ENCODE results near the gene MED15. TPM values are rescaled to one million over a fixed set of nuclear protein-coding genes. Genes with fewer than 3 reads are reported as not detected.
"Not testable (repeated sequence)": the region's sequence is repeated elsewhere in the genome, so short reads cannot be mapped to it uniquely, and the experiment has no call there.

Gene MED15
- total RNA-seq, 1 experiment from 2014 or later: 19.0 TPM

DNA sequence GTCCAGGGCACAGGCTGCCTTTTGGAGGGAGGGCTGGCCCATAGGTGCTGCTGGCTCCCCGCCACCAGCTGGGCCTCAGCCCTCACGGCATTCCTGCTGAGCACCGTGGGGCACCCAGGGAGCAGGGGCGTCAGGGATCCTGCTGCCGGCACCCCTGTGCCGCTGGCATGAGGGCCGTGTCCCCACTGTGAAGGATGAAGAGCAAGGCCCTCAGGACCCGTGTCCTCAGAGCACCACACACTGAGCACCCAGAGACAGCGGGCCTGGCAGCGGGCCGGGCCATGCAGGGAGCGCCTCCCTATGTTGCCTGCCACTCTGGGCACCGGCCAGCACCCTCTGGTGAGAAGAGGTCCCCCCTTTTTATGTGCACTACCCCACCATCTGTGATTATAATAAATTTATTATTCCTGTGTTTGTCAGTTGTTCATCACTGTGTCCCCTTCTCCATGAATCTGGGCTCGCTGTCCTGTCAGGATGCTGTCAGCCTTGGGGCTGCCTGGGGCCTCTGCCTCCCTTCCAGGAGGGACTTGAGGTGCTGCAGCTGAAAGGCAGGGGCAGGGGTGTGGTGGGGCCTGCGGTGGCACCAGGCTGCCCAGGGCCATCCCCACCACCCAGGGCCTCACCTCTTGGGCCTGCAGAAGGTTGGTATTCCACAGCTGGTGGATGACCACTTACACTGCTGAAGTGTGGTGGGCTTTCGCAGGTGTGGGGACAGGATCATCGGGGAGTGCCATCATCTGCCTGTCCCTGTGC lies 80.0 kb downstream of the MED15 start:
- in situ Hi-C loops (cut with HindIII; ENCODE audit: low sequenced_read_pairs): no loop called here
- no peak for DNase-seq (ENCODE audit: low spot score)

DNA sequence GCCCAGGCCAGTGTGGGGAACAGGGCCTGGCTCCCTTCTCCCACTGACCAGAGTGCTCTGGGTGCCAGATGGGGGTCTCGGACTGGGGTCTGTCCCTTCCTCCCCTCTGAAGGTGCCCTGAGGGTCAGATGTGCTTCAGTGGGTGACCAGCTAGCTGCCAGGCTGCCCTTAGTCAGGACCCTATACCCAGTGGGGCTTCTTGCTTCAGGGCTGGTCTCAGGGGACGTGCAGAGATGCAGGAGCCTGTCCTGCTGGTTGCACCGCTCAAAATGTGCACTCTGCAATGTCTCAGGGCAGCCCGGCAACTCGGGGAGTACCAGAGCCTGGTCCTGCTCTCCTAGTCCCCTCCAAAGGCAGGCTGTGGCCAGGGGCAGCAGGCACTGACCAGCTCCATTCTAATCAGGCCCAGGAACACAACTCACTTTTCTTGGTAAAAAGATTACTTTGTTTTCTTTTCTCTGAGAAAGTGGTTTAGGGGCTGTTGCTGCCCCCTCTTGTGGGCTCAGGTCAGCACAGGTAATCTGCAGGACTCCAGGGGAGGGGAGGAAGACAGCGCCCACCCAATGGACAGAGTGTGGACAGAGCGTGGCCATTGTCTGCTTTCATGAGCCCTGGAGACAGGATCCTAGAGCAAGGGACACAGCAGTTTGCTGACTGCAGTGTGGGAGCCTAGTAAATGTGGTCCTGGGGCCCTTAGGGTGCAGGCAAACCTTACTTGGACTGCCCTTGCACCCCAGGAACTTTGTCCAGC lies 80.9 kb downstream of the MED15 start:
- DNase-seq (ENCODE audit: low spot score): no peak
- in situ Hi-C loops (cut with HindIII; ENCODE audit: low sequenced_read_pairs): no loop called here

DNA sequence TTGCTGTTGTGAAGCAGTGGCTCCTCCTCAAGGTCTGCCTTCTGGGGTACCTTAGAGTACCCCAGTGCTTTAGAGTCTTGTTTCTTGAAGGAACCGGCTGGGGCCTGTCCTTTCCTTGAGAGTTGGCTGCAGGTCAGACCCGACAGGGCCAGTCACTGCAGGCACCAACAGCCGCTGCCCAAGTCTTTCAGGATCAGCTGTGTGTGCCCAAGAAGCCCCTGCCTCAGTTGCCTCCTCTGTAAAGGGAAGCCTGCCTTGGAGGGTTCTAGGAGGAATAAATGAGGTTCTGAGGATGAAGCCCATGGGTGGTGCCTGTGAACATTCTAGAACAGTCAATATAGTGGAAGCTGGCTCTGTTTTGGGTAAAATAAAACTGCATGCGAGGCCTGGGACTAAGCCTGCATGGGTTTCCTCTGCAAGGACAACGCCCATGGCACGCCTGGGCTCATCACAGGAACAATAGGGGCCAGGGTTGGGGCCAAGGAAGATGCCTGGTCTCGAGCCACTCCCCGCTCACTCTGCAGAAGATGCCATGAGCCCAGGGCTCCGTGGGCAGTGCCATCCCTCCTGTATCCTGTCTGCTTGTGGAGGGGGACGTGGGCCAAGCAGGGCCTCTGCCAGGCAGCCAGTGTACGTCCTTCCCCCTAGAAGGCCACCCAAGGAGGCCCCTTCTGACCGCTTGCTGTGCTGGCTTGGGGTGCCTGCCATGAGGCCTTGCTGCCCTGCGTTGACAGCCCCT lies 81.6 kb downstream of the MED15 start:
- DNase-seq (ENCODE audit: low spot score): no peak
- in situ Hi-C loops (cut with HindIII; ENCODE audit: low sequenced_read_pairs): no loop called here

DNA sequence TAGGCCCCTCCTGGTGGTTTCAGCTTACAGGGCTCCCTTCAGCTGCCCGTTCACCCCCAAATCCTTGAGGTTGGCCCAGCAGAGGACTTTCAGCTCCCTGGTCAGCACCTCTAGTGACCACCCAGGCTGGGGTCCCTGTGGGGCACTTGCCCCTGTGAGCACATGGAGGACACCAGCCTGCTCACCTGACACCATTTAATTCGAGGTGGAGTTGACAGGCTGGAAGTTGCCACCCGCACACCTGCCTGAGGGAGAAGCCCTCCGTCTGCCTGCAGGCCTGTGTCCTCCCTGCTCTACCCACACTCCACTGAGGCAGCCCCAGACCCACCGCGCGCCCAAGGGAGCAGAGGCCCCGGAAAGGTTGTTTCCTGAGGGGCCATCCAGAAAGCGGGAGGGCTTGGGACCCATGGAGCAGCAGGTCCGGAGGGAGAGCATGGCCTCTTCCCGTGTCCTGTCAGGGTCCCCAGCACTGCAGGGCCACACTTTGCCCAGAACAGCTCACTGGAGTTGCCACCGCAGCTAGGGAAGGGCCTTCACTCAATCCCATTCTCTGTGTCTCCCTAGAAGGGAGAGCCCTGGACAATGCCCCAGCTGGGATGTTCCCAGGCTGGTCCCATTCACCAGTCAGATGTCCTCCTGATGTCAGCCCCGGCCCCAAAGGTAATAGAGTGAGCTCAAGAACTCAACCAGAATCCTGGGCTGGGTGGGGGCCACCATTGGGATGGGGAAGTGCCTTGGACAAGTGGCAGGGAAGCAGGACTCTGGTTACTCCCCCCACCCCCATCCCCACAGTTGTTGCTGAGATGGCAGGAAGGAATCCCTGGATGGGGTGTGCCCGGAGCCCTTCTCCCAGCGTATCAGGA lies 82.4 kb downstream of the MED15 start:
- in situ Hi-C loops (cut with HindIII; ENCODE audit: low sequenced_read_pairs): no loop called here
- no peak for DNase-seq (ENCODE audit: low spot score)

DNA sequence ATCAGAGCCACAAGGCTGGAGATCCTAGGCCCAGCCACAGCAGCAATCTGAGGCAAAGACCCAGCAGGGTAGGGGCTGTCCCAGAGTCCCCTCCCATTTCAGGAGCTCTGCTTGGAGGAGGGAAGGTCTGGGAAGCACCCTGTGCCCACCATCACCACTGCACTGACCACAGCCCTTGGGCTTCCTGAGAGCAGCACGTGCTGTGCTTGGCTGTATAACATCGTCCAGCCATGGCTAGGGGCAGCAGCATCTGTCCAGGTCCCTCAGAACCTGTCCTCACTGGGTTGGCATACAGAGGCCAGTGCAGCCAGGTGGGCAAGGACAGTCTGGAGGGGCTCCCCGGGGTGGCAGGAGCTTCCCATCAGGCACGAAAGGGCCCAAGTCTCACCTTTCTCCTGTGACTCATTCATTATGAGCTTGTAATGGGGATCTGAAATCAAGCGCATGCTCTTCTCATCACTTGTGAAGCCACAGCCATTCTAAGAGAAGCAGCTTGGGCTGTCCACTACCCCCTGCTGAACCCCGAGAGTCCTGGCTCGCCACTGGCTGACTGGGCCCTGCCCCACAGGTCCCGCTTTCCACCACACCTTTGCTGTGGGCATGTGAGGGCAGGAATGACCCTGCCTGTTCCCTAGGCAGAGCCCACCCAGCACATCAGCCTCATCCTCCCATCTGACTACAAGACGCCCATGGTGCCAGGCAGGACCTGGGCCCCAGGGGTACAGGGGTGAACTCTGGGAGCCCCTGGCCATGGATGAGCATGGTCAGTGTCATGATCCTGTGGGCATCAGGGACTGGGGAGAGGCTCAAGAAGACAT lies 83.3 kb downstream of the MED15 start:
- DNase-seq (ENCODE audit: low spot score): no peak
- in situ Hi-C loops (cut with HindIII; ENCODE audit: low sequenced_read_pairs): no loop called here

DNA sequence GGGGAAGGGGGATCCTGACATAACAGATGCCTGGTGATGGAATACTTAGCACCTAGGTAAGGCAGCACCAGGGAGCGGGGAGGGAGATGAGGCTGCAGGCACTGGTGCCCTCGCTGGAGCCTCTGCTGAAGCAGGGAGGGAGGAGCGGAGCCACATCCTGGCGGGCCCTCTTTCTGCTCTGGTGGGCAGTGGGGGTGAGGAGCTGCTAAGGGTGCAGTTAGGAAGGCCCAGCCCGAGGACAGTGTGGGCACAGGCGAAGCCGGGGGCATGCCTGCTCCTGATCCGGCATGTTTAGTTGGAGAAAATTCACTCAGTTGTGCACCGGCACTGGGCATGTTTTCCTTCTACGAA lies 83.9 kb downstream of the MED15 start:
- in situ Hi-C loops (cut with HindIII; ENCODE audit: low sequenced_read_pairs): no loop called here
- DNase-seq (ENCODE audit: low spot score): no peak

DNA sequence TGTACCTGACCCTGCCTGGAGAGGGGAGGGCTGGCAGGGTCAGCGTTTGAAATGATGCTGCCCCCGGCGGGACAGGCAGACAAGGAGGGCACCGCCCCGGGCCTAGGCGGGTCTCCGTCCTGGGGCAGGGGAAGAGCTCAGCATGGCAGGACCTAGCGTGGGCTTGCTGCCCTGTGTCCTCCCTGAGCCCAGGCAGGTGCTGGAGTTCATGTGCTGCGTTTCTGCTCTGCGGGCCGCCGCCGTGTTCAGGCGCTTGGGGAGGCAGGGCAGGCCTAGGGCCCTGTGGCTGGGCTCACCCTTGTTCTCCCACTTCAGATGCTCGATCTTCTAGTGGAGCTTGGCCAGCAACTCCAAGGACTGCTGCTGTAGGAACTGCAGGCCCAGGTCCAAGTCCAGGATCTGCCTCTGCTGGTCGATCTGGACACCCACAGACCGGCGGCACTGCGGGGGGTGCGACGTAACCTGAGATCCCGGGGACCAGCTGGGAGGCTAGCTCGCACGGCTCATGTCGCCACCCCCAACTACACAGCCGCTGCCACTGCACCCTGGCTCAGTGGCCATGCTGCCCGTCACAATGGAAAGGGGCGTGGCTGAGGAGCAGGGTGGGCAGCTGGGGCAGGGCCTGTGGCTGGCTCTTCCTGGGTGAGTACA lies 84.4 kb downstream of the MED15 start:
- in situ Hi-C loops (cut with HindIII; ENCODE audit: low sequenced_read_pairs): no loop called here
- DNase-seq (ENCODE audit: low spot score): no peak

DNA sequence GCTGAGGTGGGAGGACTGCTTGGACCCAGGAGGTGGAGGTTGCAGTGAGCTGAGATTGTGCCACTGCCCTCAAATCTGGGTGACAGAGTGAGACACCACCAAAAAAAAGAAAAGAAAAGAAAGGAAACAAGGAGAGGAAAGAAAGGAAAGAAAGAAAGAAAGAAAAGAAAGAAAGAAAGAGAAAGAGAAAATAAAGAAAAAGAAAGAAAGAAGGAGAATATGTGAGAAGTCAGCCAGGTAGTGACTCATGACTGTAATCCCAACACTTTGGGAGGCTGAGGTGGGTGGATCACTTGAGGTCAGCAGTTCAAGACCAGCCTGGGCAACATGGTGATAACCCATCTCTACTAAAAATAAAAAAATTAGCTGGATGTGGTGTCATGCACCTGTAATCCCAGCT lies 86.6 kb downstream of the MED15 start:
- DNase-seq (ENCODE audit: low spot score); in situ Hi-C loops (cut with HindIII; ENCODE audit: low sequenced_read_pairs): not testable (repeated sequence)

DNA sequence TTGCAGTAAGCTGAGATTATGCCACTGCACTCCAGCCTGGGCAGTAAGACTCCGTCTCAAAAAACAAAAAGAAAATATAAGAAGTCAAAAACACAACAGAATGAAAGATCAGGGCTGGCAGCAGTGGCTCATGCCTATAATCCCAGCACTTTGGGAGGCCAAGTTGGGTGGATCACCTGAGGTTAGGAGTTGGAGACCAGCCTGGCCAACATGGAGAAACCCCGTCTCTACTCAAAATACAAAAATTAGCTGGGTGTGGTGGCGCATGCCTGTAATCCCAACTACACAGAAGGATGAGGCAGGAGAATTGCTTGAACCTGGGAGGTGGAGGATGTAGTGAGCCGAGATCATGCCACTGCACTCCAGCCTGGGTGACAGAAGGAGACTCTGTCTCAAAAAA lies 87.1 kb downstream of the MED15 start:
- in situ Hi-C loops (cut with HindIII; ENCODE audit: low sequenced_read_pairs); DNase-seq (ENCODE audit: low spot score): not testable (repeated sequence)

DNA sequence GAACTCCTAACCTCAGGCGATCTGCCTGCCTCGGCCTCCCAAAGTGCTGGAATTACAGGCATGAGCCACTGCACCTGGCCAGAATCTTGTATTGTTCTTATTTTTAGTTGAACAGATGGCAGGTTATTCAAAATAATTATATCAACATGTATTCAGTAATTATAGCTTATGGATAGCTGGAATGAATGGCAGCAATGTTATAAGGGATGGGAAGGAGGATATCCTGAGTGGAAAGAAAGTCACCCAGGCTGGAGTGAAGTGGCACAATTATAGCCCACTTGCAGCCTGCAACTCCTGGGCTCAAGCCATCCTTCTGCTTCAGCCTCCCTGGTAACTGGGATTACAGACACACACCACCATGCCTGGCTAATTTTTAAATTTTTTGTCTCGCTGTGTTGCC lies 88.1 kb downstream of the MED15 start:
- no peak for DNase-seq (ENCODE audit: low spot score)
- in situ Hi-C loops (cut with HindIII; ENCODE audit: low sequenced_read_pairs): no loop called here

DNA sequence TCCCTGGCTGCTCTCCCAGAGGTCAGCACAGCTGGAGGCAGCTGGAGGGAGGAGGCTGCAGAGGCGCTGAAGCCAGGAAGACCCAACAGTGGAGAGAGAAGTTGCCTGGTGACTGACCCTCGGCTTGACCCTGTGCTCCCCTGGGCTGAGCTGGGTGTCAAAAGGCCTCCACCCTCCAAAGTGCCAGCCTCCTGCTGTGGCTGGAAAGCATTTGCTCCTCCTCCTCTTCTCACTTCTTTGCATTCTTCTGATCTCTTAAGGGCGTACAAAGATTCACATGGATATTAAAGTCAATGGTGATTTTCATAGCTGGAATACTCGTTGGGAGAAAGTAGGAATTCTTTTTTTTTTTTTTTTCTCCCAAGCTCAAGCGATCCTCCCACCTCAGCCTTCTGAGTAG lies 91.7 kb downstream of the MED15 start:
- DNase-seq (ENCODE audit: low spot score): no peak
- in situ Hi-C loops (cut with HindIII; ENCODE audit: low sequenced_read_pairs): no loop called here

DNA sequence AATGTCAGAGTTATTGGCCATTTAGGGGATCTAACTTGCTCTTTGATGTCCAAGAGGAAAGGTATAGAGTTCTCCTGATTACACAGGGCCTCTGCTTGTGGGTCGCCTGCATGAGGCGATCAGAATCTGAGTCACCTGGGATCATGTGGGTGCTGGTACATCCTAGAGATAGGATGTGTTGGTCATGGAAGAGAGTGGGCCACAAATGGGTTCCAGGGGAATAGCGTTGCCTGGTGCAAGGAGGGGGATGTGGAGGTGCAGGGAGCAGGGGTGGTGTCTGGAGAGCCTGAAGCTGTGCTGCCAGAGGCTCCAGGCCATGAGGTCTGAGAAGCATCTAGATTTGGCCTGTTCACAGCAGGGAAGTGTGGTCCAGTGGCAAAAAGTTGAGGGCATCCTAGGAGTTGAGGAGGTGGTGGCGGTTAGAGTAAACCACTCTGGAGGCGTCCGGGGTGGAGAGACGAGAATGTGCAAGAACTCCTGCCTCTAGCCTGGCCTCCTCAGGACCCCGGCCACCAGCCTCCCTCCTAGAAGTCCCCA lies 92.8 kb downstream of the MED15 start:
- no peak for DNase-seq (ENCODE audit: low spot score)
- in situ Hi-C loops (cut with HindIII; ENCODE audit: low sequenced_read_pairs): no loop called here

DNA sequence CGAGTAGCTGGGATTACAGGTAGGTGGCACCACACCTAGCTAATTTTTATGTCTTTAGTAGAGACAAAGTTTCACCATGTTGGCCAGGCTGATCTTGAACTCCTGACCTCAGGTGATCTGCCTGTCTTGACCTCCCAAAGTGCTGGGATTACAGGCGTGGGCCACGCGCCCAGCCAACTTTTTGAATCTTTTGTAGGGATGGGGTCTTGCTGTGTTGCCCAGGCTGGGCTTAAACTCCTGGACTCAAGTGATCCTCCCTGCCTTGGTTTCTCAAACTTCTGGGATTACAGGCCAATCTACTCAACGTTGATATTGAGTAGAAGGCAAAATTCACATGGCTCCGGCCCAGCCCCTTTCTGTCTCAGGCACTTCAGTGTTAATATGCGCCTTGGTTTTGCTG lies 93.9 kb downstream of the MED15 start:
- in situ Hi-C loops (cut with HindIII; ENCODE audit: low sequenced_read_pairs): no loop called here

DNA sequence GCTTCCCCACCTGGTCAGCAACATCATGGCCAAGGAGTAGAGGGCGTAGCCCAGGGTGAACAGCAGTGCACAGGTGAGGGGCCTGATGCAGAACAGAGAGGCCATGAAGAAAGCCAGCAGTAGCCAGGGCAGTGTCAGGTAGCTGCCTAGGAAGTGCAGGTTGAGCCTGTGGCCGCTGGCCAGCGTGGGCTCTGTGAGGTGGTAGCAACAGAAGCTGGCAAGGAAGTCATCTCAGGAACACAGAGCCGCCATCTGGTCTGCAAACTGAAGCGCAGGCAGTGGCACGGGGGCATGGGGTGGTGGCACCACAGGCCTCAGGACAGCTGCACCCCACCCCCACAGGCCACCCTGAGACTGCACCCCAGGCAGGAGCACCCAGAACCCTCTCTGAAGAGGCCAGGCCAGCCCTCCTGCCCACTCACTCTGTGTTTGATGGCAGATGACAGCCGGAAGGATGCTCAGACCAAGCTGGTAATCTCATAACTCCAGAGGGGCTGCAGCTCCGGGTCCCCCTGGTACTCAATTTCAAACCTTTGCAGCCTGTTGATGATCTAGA lies 95.3 kb downstream of the MED15 start:
- in situ Hi-C loops (cut with HindIII; ENCODE audit: low sequenced_read_pairs): no loop called here
- DNase-seq (ENCODE audit: low spot score): peak; percentile 86

More for the DNA sequence above, 93.9 kb downstream of the MED15 start:
- DNase-seq (ENCODE audit: low spot score): no peak

DNA sequence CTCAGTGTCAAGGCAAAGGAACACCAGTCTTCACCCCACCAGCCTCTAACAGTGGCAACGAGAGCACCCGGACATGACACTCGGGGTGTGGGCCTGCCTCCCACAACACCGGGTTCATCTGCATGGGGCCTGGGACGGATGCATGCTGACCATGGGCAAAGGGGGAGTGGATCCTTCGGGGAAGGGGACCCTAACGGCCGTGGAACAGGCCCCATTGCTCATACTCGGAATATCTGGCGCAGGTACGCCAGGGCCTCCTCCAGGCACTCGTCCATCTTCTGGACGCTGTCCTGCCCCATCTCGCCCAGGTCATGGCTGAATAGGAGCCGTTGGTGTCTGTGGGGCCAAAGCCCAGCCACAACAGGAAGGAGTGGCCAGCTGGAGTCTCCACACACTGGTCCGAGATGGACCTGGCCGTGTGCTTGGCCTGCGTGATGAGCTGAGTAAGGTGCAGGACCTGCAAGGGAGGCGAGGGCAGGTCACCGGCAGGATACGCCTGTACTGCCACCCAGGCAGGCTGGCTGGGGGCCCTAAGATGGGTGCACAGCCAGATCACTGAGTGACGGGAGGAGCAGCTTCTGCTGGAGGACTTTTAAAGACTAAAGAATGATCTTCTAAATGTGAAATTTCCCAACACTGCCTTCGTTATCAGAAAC lies 96.8 kb downstream of the MED15 start:
- in situ Hi-C loops (cut with HindIII; ENCODE audit: low sequenced_read_pairs): no loop called here
- no peak for DNase-seq (ENCODE audit: low spot score)

DNA sequence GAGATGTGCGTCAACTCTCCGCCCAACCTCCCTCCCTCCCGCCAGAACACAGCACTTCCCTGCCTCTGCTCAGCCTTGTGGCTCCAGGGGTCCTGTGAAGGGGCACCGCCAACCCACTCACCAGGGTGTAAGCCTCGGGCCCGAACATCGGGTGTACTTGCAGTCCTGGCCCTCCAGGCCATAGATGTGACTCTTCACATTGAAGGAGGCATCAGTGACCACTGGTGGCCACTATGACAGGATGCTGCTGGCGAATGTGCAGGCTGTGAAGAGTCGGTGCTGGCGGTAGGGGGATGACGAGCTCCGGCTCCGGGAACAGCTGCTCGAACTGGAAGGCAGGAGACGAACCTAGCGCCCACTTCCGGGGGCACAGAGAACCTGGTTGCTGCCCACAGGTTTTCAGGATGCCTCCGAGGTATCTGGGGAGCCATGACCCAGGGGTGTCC lies 97.4 kb downstream of the MED15 start:
- DNase-seq (ENCODE audit: low spot score): no peak
- in situ Hi-C loops (cut with HindIII; ENCODE audit: low sequenced_read_pairs): no loop called here

DNA sequence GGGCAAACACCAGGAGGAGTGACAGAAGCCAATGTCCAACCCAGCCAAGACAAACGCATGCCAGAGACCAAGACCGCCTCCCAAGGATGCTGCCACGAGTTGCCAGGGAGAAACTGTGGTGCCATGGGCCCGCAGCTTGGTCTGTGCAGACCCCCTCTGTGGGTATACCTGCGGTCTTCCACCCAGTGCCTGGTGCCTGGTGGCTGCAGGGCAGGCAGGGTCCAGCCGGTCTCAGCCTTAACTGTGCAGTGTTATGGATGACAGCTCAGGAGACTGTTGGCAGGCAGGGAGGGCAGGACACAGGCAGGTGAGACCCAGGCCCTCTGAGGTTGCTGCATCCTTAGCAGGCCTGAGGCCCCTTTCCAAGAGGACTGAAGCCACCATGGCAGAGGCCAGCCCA lies 97.9 kb downstream of the MED15 start:
- no peak for DNase-seq (ENCODE audit: low spot score)
- in situ Hi-C loops (cut with HindIII; ENCODE audit: low sequenced_read_pairs): no loop called here

Data from G401 (cell line).